GM23248 (cell line): Measurements from ENCODE around the gene AVPI1. TPM values are rescaled to one million over a fixed set of nuclear protein-coding genes. Genes with fewer than 3 reads are reported as not detected.

Experiments used
- DNase-seq: peaks from one replicate; pipeline ENCODE4 v3.0.0-alpha.2; 2015
- H2AFZ ChIP-seq: fragments of 200-600 bp; sonication (generic); 2 replicates; pipeline ENCODE4 v1.6.1; 2016; ENCODE audit warnings: antibody characterized with exemption
- H3F3A ChIP-seq: fragments of 200-600 bp; sonication (generic); 2 replicates; pipeline ENCODE4 v1.6.1; 2016; ENCODE audit warnings: mild to moderate bottlenecking, antibody characterized with exemption, mixed run types; ENCODE audit not compliant: insufficient read depth
- H3K27ac ChIP-seq: fragments of 200-600 bp; sonication (generic); 2 replicates; pipeline ENCODE4 v1.5.1; 2016; ENCODE audit warnings: mild to moderate bottlenecking
- H3K27me3 ChIP-seq: fragments of 200-600 bp; sonication (generic); replicated peaks from 2 replicates; pipeline ENCODE4 v1.6.1; 2016; ENCODE audit warnings: mild to moderate bottlenecking; ENCODE audit not compliant: insufficient read depth
- H3K36me3 ChIP-seq: fragments of 200-600 bp; sonication (generic); 2 replicates; pipeline ENCODE4 v1.6.1; 2016; ENCODE audit warnings: low read depth, mild to moderate bottlenecking
- H3K4me1 ChIP-seq: fragments of 200-600 bp; sonication (generic); 2 replicates; pipeline ENCODE4 v1.6.1; 2016; ENCODE audit warnings: mild to moderate bottlenecking; ENCODE audit not compliant: insufficient read depth
- H3K4me2 ChIP-seq: fragments of 200-600 bp; sonication (generic); one replicate; pipeline ENCODE4 v1.6.1; 2016; ENCODE audit warnings: mild to moderate bottlenecking; ENCODE audit not compliant: unreplicated experiment
- H3K4me3 ChIP-seq: fragments of 200-600 bp; sonication (generic); 2 replicates; pipeline ENCODE4 v1.5.1; 2016; ENCODE audit warnings: mild to moderate bottlenecking
- H3K79me2 ChIP-seq: fragments of 200-600 bp; sonication (generic); 2 replicates; pipeline ENCODE4 v1.6.1; 2016; ENCODE audit warnings: mild to moderate bottlenecking; ENCODE audit not compliant: insufficient read depth
- H3K9ac ChIP-seq: fragments of 200-600 bp; sonication (generic); 2 replicates; pipeline ENCODE4 v1.6.1; 2016; ENCODE audit warnings: mild to moderate bottlenecking
- H3K9me2 ChIP-seq: fragments of 200-600 bp; sonication (generic); 2 replicates; pipeline ENCODE4 v1.6.1; 2016; ENCODE audit warnings: mixed run types, mild to moderate bottlenecking, moderate library complexity; ENCODE audit not compliant: insufficient read depth
- H3K9me3 ChIP-seq: fragments of 200-600 bp; sonication (generic); one replicate; pipeline ENCODE4 v1.6.1; 2017; ENCODE audit warnings: low read depth
- H4K20me1 ChIP-seq: fragments of 200-600 bp; sonication (generic); 2 replicates; pipeline ENCODE4 v1.6.0; 2016; ENCODE audit not compliant: insufficient read depth
- EZH2 ChIP-seq: fragments of 200-600 bp; sonication (generic); IDR thresholded peaks from 2 replicates; pipeline ENCODE4 v1.6.1; 2018; ENCODE audit warnings: antibody characterized with exemption, mild to moderate bottlenecking; ENCODE audit not compliant: insufficient read depth, poor library complexity, severe bottlenecking
- EZH2phosphoT487 ChIP-seq: fragments of 200-600 bp; sonication (generic); IDR thresholded peaks from 2 replicates; pipeline ENCODE4 v1.6.1; 2018; ENCODE audit warnings: antibody characterized with exemption, moderate library complexity, mild to moderate bottlenecking, low read depth; ENCODE audit not compliant: insufficient read depth
- WGBS, 2 experiments: methylation state at CpG; one replicate each; pipeline ENCODE4 v1.1.6; 2015 to 2017; ENCODE audit warnings: low lambda C conversion rate in 2 of 2, low coverage in 1 of 2; ENCODE audit errors: missing lambda C conversion rate in 2 of 2; 5-methylcytosine and 5-hydroxymethylcytosine counted together
- in situ Hi-C: fragments of 300-500 bp; cut with MboI; formaldehyde crosslinking; loops from 2 replicates; pipeline ENCODE4 v1.15.0; 2020
- polyA plus RNA-seq: library from polyadenylated mRNA; unstranded; fragments of >200 nt; fragmentation: Nextera tagmentation; extraction: Ambion mirVana; gene quantifications from 2 replicates; pipeline ENCODE4 v1.2.1, GENCODE V29; 2016
- total RNA-seq: library from RNA; depleted of rRNA; stranded (reverse); fragments of >200 nt; shearing (Covaris generic); gene quantifications from 2 replicates; pipeline ENCODE4 v1.2.3, GENCODE V29; 2014

Gene AVPI1
- total and polyA plus RNA-seq, 2 experiments from 2014 or later, result 31.4 to 33.8 TPM

DNA sequence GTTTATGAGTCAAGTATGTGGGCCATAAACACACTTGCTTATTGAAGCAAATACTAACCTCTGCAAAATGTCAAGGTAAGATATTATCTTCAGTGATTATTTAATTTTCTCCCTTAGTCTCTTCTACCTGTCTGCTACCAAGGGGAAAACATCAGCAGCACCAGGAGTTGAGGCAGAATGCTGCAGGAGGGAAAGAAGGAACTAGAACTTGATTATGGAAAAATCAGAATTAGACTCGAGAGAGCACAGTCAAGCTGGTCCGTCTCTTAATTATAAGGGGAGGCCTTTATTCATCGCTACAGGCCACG, 45.0 kb upstream of the AVPI1 start:
- H3K27me3 ChIP-seq, result no peaks in the 10 kb centered on the region
- H3K27ac ChIP-seq, result no peak overlapping the region
- in situ Hi-C loops, result no loop called here
- no peaks in the 10 kb centered on the region for H3K36me3 ChIP-seq
- peaks cover 9% of the 10 kb centered on the region for H3F3A ChIP-seq
- H3K9me3 ChIP-seq, result no peaks in the 10 kb centered on the region
- peaks cover 5% of the 10 kb centered on the region for H3K4me1 ChIP-seq
- no peak overlapping the region for H3K4me3 ChIP-seq
- H2AFZ ChIP-seq, result no peak overlapping the region
- no peaks in the 10 kb centered on the region for H4K20me1 ChIP-seq
- H3K79me2 ChIP-seq, result no peaks in the 10 kb centered on the region
- no peak overlapping the region for H3K4me2 ChIP-seq
- TF ChIP-seq EZH2 (no peak), EZH2phosphoT487 (no peak)
- WGBS, 2 experiments, result 57% methylated on average over 4 of the region's 4 CpGs
- H3K9ac ChIP-seq, result no peak overlapping the region
- H3K9me2 ChIP-seq, result no peaks in the 10 kb centered on the region
- no peak for DNase-seq

DNA sequence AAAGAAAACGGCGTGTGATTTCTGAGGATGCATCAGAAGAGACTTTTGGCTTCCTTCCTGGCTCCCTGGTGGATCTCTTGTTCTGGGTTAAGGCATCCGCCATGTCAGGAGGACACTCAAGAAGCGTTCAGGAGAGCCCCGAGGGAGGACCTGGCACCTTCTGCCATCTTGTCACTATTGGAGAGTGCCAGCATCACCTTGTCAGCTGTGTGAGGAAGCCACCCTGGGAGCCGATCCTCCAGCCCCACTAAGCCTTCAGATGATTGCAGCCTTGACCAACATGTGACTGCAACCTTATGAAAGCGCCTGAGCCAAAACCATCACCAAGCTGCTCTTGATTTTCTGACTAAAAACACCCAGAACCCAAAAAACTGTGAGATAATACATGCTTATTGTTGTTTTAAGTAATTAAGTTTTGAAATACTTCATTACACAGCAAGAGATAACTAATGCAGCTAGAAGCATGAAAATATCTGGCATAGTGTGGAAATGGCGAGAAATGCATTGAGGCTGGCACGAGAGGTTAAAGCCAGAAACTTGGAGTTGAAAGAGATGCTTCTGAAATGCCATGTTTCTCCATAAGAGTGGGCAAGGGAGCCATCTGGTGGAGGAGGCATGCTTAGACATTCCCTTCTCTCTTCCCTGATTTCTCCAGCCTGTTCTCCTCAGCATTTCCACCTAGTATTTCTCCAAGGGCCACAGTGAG, 44.5 kb upstream of the AVPI1 start:
- 54 to 56% methylated on average over 9 of the region's 9 CpGs for WGBS, 2 experiments
- Histone ChIP-seq H3K27ac (no peak overlapping the region), H3K4me1 (peaks cover 8% of the 10 kb centered on the region), H3K36me3 (no peaks in the 10 kb centered on the region), H3K9me3 (no peaks in the 10 kb centered on the region), H2AFZ (no peak overlapping the region), H4K20me1 (no peaks in the 10 kb centered on the region), H3K4me2 (no peak overlapping the region), H3F3A (peaks cover 12% of the 10 kb centered on the region), H3K79me2 (no peaks in the 10 kb centered on the region), H3K4me3 (no peak overlapping the region), H3K9me2 (no peaks in the 10 kb centered on the region), H3K9ac (no peak overlapping the region), H3K27me3 (no peaks in the 10 kb centered on the region)
- in situ Hi-C loops, result no loop called here
- peak; percentile 89 for DNase-seq
- TF ChIP-seq EZH2 (no peak), EZH2phosphoT487 (no peak)

DNA sequence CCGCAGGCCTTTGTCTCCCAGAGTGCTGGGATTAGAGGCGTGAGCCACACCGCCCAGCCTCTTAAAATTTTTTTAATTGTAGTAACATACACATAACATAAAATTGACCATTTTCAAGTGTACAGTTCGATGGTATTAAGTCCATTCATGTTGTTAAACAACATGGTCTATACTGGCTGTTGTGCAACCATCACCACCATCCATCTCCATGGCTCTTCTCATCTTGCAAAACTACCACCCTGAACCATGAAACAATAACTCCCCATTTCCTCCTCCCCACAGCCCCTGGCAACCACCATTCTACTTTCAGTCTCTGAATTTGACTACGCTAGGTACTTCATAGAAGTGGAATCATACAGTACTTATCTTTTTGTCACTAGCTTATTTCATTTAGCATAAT, 42.0 kb upstream of the AVPI1 start:
- DNase-seq, result no peak
- in situ Hi-C loops, result no loop called here
- WGBS, 2 experiments, result 88 to 91% methylated on average over 5 of the region's 5 CpGs

DNA sequence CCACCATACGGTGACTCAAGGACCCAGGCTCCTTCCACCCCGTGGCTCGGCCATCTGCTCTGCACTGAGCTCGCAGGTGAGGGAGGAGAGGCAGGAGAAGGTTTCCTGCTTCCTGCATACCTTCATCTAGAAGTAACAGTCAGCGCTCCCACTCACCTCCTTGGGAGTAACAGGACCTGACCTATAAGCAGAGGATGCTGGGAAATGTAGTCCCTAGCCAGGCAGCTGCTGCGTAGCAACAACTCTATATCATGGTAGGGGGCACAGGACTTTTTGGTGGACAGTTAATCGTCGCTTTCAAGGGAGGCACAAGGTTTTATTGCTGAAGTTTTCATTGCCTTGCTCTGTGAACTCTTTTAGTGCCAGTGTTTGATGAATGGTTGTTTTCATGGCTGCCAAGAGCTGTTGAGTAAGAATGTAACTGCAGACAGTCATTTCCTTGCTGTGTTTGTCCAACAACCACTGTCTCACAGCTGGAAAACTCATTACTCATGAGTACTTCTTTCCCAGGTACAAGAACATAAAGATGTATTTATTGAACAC, 39.7 kb upstream of the AVPI1 start:
- no peaks in the 10 kb centered on the region for H3K79me2 ChIP-seq
- peak overlapping the region; percentile 70 for H3K27ac ChIP-seq
- H3K9me3 ChIP-seq, result no peaks in the 10 kb centered on the region
- H3K4me1 ChIP-seq, result peaks cover 21% of the 10 kb centered on the region
- H4K20me1 ChIP-seq, result no peaks in the 10 kb centered on the region
- peaks cover 31% of the 10 kb centered on the region for H3F3A ChIP-seq
- H3K4me2 ChIP-seq, result peak overlapping the region; percentile 63
- H2AFZ ChIP-seq, result no peak overlapping the region
- in situ Hi-C loops, result no loop called here
- H3K36me3 ChIP-seq, result no peaks in the 10 kb centered on the region
- H3K9me2 ChIP-seq, result no peaks in the 10 kb centered on the region
- peak; percentile 92 for DNase-seq
- peak overlapping the region; percentile 45 for H3K4me3 ChIP-seq
- H3K9ac ChIP-seq, result peak overlapping the region; percentile 43; the same call in 1 of the 2 replicates
- H3K27me3 ChIP-seq, result no peaks in the 10 kb centered on the region
- TF ChIP-seq EZH2 (no peak), EZH2phosphoT487 (no peak)
- 44 to 48% methylated on average over 8 of the region's 8 CpGs for WGBS, 2 experiments

More for the DNA sequence above, 42.0 kb upstream of the AVPI1 start:
- Histone ChIP-seq H3K4me2 (no peak overlapping the region), H3K79me2 (no peaks in the 10 kb centered on the region), H3K4me1 (peaks cover 19% of the 10 kb centered on the region), H3K27ac (no peak overlapping the region), H3K9ac (no peak overlapping the region), H4K20me1 (no peaks in the 10 kb centered on the region), H3K27me3 (no peaks in the 10 kb centered on the region), H3K9me2 (no peaks in the 10 kb centered on the region), H3K36me3 (no peaks in the 10 kb centered on the region), H3K9me3 (no peaks in the 10 kb centered on the region), H3F3A (peaks cover 23% of the 10 kb centered on the region), H3K4me3 (no peak overlapping the region), H2AFZ (no peak overlapping the region)
- no peak for TF ChIP-seq EZH2
- TF ChIP-seq EZH2phosphoT487, result no peak
